HepG2 (cell line): Measurements from ENCODE around the gene UNKL. TPM values are rescaled to one million over a fixed set of nuclear protein-coding genes. Genes with fewer than 3 reads are reported as not detected.

Source experiments
- ARID2 ChIP-seq: sonication (generic); formaldehyde crosslinking; IDR thresholded peaks from 2 replicates; pipeline ENCODE4 v1.8.1; 2022; ENCODE audit warnings: mild to moderate bottlenecking, missing genetic modification reagents, borderline replicate concordance
- CBX5 ChIP-seq: sonication (generic); formaldehyde crosslinking; IDR thresholded peaks from 2 replicates; pipeline ENCODE4 v1.4.0; 2020; ENCODE audit warnings: missing genetic modification reagents, borderline replicate concordance
- MLX ChIP-seq: IDR thresholded peaks from 2 replicates; pipeline ENCODE4 v1.6.1; 2016
- PCBP1 ChIP-seq: fragments of 200-400 bp; formaldehyde crosslinking; IDR thresholded peaks from 2 replicates; pipeline ENCODE4 v1.6.1; 2017; ENCODE audit warnings: mild to moderate bottlenecking, low read depth, low read length, borderline replicate concordance
- THAP8 ChIP-seq: sonication (generic); formaldehyde crosslinking; IDR thresholded peaks from 2 replicates; pipeline ENCODE4 v1.5.1; 2020; ENCODE audit warnings: missing genetic modification reagents, mild to moderate bottlenecking, borderline replicate concordance
- ZKSCAN5 ChIP-seq: sonication (generic); formaldehyde crosslinking; IDR thresholded peaks from 2 replicates; pipeline ENCODE4 v1.5.1; 2020; ENCODE audit warnings: mild to moderate bottlenecking, missing genetic modification reagents
- ZNF275 ChIP-seq: sonication (generic); formaldehyde crosslinking; IDR thresholded peaks from 2 replicates; pipeline ENCODE4 v1.8.0; 2022; ENCODE audit warnings: missing genetic modification reagents, mild to moderate bottlenecking, inconsistent platforms, borderline replicate concordance
- ZNF569 ChIP-seq: sonication (generic); formaldehyde crosslinking; IDR thresholded peaks from 2 replicates; pipeline ENCODE4 v1.5.0; 2020; ENCODE audit warnings: mild to moderate bottlenecking, missing genetic modification reagents, moderate library complexity, borderline replicate concordance
- ZNF609 ChIP-seq: sonication (generic); formaldehyde crosslinking; IDR thresholded peaks from 2 replicates; pipeline ENCODE4 v1.4.0; 2020; ENCODE audit warnings: mild to moderate bottlenecking, missing genetic modification reagents, borderline replicate concordance
- ZNF646 ChIP-seq: sonication (generic); formaldehyde crosslinking; IDR thresholded peaks from 2 replicates; pipeline ENCODE4 v1.9.0; 2021; ENCODE audit warnings: mild to moderate bottlenecking, missing genetic modification reagents
- polyA plus RNA-seq, 8 experiments: library from polyadenylated mRNA; depleted of rRNA in 3 of 8; stranded (reverse) in 7 of 8; unstranded in 1 of 8; fragments of >200 nt; fragmentation: Illumina TruSeq in 4 of 8; extraction: Trizol in 4 of 8; gene quantifications; 2 replicates each; pipeline versions ENCODE4 v1.2.1 to v1.2.3, GENCODE V29; 2011 to 2016; ENCODE audit warnings: low read depth in 4 of 8, missing spikeins in 1 of 8, mixed read lengths in 1 of 8; ENCODE audit not compliant: insufficient read depth in 1 of 8
- total RNA-seq, 5 experiments: library from RNA; depleted of rRNA; stranded (reverse); fragments of >200 nt; fragmentation: Illumina TruSeq; extraction: Trizol; gene quantifications; 2 replicates each; pipeline ENCODE4 v1.2.3, GENCODE V29; 2016; ENCODE audit warnings: low read depth in 1 of 5

The UNKL gene
- total and polyA plus RNA-seq, 2 of the 13 experiments (the other 11 are each of a cell fraction or from before 2014, with no cell fraction given) = 10.4 to 17.6 TPM

- TF ChIP-seq THAP8 (CRISPR knock-in tag) (no peak), ZNF609 (CRISPR knock-in tag) (no peak), ARID2 (CRISPR knock-in tag) (no peak), ZNF275 (no peak), PCBP1 (peak; percentile 94), ZNF569 (CRISPR knock-in tag) (no peak), ZNF646 (CRISPR knock-in tag) (no peak), ZKSCAN5 (no peak), CBX5 (CRISPR knock-in tag) (no peak), MLX (no peak)
These were observed 76.3 kb downstream of the UNKL start (continued) for GRCh38 chr16:1338119-1338730.
